ENCODE measurements around the gene BICC1.

BICC1 gene

DNA sequence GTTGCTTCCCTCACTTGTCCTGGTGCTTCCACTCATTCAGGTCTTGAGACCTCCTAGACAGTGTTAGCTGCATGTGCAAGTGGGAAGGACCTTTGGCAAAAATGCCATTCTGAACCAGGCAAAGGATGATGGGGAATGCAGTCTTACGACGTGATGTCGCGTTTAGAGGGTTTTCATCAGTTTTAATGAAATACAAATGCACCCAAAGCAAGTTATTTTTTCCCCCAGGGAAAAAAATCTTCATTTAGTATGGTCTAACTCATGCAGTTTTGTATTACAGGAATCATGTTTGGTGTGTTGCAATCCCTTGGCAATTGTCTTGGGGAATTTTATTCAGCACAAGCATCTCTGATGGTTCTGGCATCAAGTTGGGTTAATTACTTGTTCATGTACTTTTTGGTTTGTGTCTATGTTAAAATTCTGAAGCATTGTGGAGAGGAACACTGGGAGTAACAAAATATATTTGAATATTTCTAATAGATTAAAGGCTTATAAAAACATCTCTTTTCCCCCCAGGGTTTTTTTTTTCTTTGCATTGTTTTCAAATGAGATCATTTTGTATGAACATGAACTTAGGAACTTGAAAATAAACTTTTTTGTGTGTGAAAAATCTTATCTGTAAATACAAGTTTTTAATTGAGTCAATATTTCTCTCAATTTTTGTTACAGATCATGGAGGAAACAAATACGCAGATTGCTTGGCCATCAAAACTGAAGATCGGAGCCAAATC, 188.9 kb downstream of the BICC1 start:
- no peak for DNase-seq (ENCODE audit: low read depth in 2 of 2, low spot score in 1 of 2)

DNA sequence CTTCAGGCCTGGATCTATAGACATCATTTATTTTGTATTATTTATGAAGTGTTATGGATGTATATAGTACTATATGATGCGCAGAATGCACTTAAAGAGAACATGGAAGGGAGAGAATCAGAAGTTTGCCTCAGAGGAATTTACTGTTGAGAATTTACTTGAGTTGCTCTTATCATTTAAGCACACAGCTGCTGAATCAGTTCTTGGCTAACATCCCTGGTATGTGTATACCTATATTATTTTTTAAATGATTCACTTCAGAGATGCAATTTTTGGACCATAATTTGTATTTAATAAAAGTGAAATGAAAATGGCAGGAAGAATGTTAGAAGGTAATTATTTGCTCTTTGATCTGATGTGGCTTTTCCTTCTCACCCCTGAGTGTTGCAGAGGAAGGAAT, 191.6 kb downstream of the BICC1 start:
- DNase-seq (ENCODE audit: low read depth in 2 of 2, low spot score in 1 of 2): no peak

DNA sequence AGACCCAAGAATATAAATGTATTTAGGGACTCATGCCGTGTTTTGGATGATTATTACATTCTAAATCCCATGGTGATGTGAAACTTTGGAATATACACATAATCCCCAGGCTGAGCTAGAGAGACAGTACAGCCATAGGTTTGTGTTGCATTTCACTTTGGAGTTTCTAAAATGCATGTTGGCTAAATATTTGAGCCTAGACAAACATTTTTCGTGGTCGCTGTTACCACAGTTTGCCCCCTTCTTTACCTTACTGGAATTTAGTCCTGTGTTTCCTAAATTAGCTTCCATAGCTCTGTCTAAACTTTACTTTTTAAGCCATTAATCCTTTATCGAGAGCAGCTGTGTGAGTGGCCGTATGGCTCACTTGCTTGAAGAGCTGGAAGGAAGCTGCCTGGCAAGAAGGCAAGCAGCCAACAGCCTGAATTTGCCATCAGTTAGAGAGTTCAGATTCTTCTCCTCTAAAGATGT, 192.0 kb downstream of the BICC1 start:
- no peak for DNase-seq (ENCODE audit: low read depth in 2 of 2, low spot score in 1 of 2)

DNA sequence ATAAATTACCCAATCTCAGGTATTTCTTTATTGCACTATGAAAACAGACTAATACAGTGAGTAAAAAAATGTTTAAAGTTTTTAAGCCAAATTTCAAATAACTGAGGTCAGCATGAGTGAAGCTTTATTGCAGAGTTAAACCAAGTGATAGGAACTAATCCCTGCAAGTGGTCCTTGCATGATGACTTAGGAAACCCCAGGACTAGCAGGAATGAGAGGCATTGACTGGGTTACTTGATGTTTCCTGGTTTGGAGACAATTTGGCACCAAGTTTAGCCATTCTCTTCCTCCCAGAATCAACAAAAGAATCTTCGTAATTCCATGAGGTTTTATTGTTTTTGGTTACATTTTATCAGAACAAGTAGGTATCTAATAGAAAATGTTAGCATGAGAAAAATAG, 194.2 kb downstream of the BICC1 start:
- no peak for DNase-seq (ENCODE audit: low read depth in 2 of 2, low spot score in 1 of 2)

DNA sequence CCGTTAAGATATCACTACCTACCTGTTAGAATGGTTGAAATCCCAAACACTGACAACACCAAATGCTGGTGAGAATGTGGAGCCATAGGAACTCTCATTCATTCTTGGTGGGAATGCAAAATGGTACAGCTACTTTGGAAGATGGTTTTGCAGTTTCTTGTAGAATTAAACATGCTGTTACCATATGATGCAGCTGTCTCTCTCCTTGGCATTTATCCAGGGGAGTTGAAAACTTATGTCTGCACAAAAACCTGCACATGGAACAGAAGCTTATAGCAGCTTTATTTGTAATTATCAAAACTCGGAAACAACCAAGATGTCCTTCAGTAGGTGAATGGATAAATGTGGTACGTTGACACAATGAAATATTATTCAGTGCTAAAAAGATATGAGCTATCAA, 199.5 kb downstream of the BICC1 start:
- no peak for DNase-seq (ENCODE audit: low read depth in 2 of 2, low spot score in 1 of 2)

DNA sequence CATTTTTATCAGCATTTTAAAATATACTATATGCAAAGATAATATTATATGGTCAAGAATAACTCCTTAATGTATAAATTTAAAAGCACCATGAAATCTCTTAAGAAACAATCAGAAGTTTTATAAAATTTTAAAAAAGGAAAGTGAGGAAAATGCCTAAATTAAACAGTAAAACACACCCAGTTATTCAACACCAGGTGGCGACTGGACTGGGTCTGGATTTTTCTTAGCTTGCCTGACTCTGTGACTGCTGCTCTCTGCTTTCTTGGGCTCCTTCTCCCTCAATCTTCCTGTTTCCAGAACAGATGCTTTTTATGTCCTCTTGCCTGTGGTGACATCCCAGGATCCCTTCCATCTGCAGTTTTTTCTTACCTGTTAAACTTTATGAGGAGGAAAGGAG, 200.3 kb downstream of the BICC1 start:
- no peak for DNase-seq (ENCODE audit: low read depth in 2 of 2, low spot score in 1 of 2)

DNA sequence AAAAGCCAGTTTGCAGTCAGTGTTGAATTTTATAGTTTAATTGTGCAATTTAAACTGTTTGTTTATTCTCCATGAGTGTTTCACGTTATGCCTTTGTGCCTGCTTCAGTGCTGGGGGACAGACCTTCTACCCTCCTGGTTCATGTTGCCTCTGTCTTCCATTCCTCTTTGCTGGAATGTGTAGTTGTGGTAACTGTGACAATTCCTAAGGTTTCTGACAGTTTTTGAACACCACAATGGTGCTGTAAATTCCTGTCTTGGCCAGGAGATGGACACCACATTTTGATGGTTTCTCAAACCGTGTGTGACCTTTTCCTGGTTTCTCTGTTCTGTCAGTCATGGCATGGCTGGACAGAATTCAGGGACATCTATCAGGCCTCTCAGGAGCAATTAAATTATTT, 201.7 kb downstream of the BICC1 start:
- DNase-seq (ENCODE audit: low read depth in 2 of 2, low spot score in 1 of 2): no peak

DNA sequence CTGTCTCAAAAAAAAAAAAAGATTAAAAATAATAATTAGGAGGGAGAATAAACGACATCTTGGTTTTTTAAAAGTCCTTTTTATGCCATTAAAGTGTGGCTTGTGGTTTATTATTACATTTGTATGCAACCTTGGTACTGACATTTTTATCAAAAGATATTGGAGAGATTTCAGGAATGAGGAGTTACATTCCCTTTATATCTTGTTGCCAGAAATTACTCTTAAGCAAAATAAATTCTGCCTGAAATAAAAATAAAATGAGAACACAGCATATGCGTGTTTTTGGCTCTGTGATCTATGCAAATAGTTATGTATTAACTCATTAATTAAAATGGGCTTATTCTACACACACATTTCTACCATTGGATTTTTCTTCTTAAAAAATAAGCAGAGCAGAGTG, 202.4 kb downstream of the BICC1 start:
- DNase-seq (ENCODE audit: low read depth in 2 of 2, low spot score in 1 of 2): no peak

DNA sequence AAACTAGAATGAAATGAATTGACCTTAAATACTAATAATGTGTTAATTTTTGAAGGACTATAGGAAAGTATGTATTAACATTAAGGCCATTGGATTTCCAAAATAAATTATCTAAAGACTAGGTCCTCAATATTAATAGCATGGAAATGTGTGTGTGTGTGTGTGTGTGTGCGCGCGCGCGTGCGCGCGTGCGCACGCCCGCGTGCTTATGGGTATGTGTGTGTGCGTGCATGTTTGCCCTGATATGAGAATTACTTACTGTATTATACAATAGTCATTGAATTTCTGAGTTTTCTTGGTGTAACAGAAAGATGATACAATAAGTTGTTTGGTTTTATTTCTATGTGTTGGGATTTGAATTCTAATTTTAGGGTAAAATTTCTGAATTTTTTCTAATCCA, 205.9 kb downstream of the BICC1 start:
- DNase-seq (ENCODE audit: low read depth in 2 of 2, low spot score in 1 of 2): no peak

DNA sequence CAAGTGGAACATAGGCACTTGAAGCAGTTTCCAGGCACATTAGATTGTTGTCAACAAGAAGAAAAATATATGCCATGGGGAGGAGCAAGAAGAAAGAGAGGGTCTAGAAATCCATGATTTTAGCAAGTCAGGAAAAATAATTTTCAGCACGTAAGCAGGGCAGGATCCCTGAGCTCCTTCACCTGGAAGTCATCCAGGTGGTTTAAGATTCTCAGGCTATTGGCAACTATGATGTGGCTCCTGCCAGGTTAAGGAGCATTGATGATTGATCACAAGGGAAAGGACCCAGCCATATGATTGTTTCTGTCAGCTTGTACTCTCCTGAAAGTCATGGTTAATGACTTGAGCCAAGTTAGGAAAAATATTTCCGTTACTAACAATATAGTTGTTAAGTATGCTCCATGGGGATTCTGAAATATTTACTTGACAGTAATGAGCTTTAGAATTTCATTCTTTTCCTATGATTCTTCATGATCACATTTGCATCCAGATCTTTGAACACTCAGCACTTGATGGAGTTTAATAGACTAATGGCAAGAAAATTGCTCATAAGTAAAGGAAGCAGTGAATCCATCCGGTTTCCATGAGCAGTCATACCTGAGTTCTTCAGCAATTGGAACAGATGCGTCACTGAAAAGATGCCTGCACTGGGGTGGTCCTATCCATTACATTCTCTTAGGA, 209.1 kb downstream of the BICC1 start:
- no peak for DNase-seq (ENCODE audit: low read depth in 2 of 2, low spot score in 1 of 2)

DNA sequence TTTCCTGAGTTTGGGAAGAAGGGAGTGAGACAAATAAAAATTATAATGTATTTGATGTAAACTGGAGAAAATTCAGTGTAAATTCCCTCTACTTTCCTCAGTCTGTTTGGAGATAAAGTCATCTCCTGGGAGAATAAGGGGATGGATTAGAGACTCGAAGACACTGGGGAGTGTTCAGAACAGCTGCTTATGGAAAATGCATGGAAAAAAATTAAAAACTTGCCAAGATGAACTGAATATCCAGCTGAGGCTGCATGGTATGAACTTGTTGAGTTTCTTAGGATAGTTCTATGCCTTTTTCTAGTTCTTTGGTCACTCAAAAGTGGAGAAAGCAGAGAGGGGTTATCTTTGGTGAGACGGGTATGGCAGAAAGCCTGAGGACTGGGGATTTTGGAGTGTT, 210.5 kb downstream of the BICC1 start:
- no peak for DNase-seq (ENCODE audit: low read depth in 2 of 2, low spot score in 1 of 2)

DNA sequence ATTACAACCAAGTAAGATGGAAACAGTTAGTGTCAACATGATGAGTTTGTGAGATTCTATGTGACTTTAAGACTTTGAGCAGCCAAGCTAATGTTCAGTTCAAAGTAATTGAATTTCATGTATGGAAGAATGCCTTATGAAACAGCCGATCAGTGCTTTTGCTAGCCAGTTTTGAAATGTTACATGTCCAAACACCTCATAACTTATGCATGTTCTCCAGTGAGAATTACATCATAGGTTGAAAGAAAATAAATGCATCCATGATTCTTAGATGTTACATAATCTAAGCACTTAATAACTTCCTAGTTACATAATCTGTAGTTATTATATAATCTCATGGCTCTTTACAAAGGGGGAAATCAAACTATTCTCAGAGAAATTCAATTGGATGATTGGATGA, 211.3 kb downstream of the BICC1 start:
- DNase-seq (ENCODE audit: low read depth in 2 of 2, low spot score in 1 of 2): no peak

DNA sequence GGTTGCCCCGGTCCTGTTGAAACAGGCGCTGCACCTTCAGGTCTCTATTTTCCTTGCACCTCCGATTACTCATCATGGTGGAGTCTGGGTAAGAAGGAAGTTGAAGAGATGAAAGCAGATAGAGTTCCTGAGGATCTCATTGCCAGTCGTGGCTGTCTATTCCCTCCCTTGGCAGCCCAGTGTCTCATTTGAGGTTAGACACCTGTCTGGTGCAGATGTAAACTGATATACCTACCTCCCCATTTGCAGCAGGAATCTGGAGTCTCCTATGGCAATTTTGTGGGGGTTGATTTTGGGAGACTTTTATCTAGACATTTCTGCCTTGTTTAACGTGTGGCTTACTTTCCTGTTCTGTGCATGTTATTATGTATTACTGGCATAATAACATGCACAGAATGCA, 212.1 kb downstream of the BICC1 start:
- no peak for DNase-seq (ENCODE audit: low read depth in 2 of 2, low spot score in 1 of 2)

DNA sequence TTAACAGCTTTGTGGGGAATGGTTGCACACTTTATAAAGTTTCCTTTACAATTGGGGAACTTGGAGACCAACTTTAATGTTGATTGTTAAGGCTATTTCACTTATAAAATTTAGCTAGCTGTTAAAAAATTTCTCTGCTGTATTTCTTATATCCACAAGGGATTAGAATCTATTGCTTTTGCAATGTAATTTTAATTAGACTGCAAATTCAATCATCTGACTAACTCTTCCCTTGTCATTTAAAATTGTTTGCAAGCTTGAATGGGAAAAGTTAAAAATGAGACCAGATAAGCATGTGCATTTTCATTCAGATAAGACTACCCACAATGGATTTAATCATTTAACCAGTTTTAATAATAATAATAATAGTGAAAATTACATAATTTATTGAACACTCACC, 213.2 kb downstream of the BICC1 start:
- DNase-seq (ENCODE audit: low read depth in 2 of 2, low spot score in 1 of 2): no peak

DNA sequence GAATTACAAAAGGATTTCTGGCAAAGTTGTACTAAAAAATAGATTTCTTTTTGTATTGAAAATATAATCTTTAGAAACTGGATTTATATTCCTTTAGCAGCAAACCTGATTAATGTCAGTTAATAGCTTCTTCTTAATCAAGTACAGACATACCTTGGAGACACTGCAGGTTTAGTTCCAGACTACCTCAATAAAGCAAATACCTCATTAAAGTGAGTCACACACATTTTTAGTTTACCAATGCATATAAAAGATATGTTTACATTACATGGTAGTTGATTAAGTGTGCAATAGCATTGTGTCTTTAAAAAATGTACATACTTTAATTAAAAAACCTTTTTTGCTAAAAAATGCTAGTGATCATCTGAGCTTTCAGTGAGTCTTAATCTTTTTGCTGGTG, 215.0 kb downstream of the BICC1 start:
- no peak for DNase-seq (ENCODE audit: low read depth in 2 of 2, low spot score in 1 of 2)

DNA sequence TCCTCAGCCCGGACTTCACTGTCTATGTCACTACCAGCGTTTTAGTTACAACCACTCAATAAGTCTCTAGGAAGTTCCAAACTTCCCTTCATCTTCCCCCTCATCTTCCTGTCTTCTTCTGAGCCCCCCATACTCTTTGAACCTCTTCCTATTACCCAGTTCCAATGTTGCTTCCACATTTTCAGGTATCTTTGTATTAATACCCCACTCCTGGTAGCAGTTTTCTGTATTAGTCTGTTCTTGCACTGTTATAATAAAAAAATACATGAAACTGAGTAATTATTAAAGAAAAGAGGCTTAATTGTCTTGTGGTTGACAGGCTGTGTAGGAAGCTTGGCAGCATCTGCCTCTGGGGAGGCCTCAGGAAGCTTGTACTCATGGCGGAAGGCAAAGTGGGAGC, 218.6 kb downstream of the BICC1 start:
- DNase-seq (ENCODE audit: low read depth in 2 of 2, low spot score in 1 of 2): no peak

DNA sequence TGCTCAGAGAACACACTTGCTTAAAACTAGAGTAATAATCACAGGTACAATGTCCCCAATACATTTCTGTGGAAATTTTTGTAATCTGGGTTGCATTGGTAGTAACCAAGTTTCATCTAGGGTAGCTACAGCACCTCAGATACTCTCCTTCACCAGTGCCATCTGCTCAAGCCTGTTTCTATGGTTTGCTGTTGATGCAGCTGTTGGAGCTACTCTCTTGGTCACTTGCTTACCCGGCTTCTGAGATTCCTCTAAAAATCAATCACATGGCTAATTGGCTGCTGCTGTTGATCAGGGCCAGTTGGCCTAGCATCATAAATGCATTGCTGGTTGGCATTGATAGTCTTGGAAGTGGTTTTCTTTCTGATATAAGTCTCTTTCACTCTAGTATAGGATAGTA, 220.8 kb downstream of the BICC1 start:
- no peak for DNase-seq (ENCODE audit: low read depth in 2 of 2, low spot score in 1 of 2)

DNA sequence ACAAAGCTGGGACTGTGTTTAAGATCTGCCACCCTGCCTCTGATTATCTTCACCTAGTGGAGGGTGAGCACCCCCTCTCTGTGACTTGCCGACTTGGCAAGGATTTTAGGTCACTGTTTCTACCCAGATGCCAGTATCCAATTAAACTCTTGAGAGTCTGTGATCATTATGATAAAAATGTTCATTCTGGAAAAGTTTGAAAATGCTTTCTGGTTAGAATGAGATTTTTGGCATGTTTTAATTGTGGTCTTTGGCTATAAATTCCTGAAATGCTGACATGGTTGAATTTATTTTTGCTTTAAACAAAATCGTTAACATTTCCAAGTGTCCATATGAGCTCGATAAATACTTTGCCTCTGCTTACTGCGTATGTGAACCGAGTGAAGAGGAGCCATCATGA, 221.4 kb downstream of the BICC1 start:
- DNase-seq (ENCODE audit: low read depth in 2 of 2, low spot score in 1 of 2): no peak

DNA sequence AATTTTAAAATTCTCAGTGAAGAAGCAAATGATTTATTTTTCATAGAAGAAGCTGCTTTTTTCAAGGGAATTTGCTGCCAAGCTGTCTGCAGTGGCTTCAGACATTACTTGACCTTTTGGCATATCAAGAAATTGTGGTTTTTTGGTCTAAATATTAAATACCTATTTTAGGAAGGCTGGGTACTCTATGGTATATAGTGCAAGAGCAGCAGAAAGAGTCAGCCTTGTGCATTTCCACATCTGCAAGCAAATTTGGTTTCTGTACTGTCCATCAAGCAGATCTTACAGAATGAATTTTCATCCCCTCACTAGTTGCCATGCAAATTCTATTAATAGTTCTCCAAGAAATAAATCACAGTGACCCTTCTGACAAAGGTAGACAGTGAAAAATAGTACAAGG, 222.0 kb downstream of the BICC1 start:
- no peak for DNase-seq (ENCODE audit: low read depth in 2 of 2, low spot score in 1 of 2)

DNA sequence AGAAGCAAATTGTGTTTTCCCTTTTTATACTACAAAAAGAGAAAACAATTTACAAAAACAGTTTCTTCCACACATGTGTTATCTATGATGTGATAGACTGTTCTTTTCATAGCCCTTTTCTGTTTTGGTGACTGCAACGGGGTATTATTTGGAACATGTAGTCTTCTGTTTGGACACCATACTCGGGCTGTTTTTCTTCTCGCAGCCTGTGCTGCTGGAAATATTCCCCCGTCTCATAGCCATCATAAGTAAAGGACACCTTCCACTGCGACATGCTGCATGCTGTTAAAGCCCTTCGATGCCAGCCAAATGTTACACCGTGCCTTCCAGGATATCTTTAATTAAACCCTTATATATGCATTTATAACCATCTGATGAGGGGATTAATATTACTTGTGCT, 222.4 kb downstream of the BICC1 start:
- no peak for DNase-seq (ENCODE audit: low read depth in 2 of 2, low spot score in 1 of 2)

DNA sequence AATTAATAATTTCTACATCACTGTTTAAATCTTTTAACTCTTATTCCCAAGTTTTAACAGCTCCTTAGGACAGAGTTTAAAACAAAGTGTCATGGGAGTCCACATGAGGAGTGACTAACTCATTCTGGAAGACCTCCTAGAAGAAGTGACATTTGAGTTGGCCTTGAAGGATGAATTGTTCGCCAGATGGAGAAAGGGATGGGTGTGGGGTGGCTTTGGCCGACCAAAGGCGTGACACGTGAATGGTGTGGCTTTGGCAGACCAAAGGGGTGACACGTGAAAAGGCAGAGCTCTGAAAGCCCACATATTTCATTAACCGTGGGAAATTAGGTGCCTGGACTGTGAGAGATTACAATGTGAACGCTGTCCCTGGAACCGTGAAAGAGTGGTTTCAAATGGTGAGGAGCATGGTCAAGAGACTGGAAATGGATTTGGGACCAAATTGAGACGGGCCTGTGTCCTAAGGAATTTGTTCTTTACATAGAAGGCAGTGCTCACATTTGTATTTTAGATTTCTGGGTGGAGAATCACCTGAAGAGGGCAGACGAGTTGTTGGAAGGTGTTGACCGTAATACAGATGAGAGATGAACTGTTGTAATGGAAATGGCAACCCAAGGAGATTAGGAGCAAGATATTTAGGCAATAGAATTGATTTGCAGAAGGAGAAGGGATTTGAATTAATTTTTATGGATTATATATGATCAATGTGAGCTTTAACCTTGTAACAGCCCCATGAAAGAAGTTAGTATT, 228.1 kb downstream of the BICC1 start:
- no peak for DNase-seq (ENCODE audit: low read depth in 2 of 2, low spot score in 1 of 2)

DNA sequence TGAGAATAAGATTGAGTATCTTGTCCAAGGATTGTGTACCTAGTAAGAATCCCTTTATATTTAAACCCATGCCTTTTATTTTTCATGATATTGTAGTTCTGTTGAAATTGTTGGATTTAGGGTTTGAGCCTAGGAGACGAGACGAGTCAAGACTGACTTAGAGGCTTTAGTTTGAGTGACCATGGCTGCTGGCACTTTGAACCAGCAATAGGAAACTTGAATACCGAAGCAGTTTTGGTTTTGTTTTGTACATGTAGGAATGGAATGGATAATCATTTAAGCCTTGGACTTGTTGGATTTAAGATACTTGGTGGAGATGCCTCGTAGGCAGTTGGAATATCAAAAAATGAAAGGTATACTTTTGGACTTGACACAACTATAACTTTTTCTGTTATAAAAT, 229.0 kb downstream of the BICC1 start:
- DNase-seq (ENCODE audit: low read depth in 2 of 2, low spot score in 1 of 2): no peak
